GM18502 (cell line): ENCODE measurements around the gene GOLGA3.

ENCODE experiments used
- ATAC-seq: cut with Tn5 transposase; IDR thresholded peaks from one replicate; pipeline ENCODE4 v1.9.1; 2021; ENCODE audit warnings: mild to moderate bottlenecking; ENCODE audit not compliant: unreplicated experiment, poor library complexity

Gene GOLGA3

DNA sequence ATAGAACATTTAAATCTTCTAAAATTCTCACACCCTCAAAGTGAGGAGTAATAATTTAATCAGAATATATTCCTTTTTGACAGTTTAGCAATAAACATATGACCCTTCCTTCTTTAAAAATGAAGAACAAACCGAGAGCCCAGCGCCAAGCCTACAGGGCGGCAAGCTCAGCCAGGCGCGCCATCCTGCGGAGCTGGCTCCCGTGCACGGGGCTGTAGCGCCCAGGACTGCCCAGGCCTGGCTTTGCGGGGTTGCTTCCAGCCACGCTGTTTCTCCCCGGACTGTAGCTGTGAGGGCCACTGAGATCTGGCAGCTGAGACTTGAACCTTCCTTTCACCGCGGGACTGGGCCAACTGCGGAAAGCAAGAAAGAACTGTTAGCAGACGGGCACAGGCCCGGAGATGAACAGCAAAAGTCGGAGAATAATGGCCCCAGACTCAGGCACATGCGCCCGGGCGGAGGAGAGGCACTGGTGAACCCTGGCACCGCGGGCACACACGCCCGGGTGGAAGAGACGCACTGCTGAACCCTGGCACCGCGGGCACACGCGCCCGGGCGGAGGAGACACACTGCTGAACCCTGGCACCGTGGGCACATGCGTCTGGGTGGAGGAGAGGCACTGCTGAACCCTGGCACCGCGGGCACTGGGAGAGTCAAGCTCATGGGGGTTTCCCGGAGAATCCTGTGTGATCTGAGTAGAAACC lies 101.4 kb downstream of the GOLGA3 start:
- no peak for ATAC-seq

DNA sequence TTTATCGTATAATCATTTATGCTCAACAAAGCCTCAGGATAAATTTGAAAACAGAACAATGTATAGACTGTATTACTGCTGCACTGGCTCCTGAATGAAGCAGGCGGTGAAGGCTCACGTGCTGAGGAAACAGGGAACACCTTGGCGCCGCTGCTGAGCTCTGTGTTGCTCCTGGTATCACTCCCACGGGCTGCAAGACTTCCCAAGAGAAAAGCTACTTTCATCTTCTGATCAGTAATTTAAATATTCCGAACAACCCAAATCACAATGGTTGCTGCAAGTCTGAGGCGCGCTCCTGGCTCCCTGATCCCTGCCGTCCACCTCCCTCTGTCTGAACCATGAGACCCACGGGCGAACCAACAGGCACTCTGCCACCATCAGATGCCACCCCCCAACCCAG lies 102.3 kb downstream of the GOLGA3 start:
- ATAC-seq: no peak

DNA sequence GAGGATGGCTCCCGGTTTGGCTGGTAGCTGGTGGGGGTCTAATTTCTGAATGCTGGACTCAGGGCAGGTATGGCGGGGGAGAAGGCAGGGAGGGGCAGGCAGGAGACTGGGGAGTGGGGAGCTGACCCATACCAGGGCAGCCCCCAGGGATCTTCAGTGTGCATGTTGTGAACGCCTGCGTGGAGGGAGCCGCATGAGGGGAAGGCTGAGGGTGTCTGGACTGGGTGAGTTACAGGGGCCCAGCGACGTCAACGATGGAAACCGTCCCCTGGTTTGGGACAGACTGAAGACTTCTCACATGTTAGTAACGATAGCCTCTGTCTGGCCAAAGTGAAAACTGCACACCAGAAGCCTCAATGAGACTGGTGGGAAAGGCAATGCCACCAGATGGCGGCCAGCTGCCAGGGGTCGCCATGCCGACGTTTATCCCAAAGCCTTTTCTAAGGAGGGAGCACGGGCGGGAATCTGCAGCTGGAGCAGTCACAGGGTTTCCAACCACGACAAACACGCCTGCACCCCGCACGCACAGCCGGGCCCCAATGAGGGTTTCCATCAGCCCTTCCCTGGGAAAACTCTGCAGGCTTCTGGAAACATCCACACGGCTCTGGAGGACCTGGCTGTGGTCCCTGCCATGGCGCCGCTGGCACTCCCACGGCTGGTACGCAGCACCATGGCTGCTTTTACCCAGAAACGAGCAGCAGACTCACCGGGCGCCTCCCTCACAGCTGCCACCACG lies 104.0 kb downstream of the GOLGA3 start:
- ATAC-seq: no peak

DNA sequence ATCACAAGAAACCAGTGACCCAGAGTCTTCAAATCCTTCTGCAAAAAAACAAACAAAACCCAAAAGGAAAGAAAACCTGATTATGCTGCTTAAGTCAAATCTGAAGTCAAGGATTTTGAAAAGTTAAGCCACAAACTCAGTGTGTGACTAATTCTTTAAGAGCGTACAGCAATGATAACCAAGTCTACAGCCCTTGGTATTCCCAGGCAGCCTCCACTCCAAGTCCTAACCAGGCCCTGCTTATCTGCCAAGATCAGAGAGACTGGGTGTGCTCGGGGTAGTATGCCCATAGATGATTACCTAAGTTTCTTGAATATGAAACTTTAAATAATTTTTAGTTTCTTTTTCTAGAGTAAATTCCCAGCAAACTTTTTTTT lies 104.9 kb downstream of the GOLGA3 start:
- no peak for ATAC-seq

DNA sequence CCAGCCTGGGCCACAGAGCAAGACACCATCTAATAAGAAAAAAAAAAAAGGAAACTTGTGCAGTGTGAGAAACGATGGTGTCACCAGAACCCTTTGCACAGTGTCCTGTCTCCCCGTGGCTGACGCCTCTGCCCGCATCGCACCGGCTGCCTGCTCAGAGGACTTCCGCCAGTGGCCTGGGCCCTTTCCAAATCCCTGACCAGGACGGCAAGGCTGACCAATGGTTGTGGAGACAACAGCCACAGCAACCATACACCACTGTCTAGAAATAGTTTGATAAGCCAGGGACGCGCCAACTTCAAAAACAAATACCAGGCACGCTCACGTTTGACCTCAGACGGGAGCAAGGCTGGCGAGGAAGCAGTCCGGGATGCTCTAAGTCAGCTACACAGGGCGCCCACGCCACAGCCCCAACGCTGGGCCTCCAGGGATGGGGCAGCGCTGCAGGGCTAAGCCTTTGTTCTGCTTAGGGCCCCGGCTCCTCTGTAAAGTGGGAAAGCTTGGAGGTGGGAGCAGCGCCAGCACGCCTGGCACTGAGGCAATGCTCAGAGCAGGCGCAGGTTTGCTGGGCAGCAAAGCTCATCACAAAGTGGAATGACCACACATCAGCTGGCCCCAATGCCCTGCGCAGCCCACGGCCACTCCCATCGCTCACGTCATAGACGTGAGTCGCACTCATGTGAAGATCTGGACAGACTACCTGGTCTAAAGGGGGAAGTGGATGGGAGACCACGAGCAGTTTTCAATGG lies 105.5 kb downstream of the GOLGA3 start:
- ATAC-seq: no peak

DNA sequence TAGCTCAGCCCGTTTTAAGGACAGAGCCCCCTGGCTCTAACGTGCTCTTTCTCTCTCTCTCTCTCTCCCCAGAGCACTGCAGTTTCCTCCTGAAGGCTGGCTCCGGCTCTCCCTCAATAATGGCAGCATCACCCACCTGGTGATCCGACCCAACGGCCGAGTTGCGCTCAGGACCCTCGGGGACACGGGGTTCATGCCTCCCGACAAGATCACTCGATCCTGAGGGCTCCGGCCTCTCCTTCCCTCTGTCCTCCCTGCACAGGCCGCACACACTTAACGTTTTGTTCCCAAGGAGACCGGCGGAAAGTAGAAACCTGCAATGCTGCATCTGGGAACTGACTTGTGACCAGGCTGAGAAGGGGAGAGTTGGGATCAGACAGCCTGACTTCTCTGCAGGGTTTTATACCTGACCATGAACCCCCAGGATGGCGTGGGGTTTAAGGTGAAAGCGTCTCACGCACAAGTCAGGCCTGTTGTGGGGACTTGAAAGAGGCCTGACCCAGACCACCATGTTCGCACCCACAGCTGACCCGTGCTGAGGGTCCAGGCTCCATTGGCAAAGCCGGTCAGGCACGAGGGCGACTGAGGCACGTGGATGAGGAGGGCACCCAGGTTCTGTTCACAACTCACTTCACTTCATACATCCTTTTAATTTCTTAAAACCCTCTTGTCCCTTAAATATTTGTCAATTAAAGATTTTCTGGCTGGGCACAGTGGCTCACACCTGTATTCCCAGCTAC lies 107.9 kb downstream of the GOLGA3 start:
- ATAC-seq: no peak

DNA sequence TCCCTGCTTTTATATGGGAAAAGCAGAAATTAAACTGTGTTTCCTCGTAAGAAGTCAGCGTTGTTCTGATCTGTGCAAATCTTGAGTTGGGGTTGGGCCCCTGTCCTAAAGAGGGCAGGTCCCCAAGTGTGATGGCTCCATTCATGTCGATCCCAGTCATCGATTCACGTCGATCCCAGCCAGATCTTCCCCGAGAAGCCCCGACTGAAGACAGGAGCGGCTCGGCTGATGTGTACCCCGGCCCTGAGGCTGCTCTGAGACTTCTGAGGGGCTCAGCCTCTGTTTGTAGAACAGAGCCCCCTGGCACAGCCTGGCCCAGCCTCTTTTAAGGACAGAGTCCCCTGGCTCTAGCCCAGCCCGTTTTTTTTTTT lies 108.7 kb downstream of the GOLGA3 start:
- ATAC-seq: no peak

DNA sequence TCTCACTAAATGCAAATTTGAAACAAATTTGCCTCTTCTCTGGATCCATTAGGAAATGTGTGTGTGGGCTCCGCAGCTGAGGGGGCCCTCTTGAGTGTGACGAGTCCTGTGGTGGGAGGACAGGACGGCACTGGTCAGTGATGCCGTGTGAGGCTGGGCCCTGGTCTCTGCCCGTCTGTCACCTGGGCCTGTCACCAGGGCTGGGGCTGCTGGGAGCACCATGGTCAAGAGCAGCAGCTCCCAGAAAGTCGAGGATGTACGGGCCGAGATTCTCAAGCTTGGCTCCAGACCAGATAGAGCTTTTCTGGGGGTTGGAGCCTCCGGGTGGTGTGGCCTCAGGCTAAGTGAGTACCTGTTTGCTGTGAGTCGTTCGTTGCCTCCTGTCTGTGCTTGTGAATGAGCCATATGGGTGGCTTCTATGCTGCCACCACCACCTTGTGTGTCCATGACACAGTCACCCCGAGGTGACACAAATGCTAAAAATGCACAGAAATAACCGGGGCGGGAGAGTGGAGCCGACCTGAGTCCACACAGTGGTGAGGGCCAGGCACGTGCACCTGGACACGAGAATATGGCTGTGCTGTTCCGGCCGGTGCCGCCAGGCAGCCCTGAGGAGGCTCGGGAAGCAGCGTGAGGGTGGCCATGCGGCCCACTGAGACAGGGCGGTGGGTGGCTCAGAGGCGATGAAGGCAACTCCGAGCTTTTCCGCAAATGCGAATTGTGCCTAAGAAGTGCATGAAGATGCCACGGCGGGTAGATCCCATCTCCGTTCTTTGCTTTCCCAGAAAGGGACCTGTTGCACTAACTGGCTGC lies 109.3 kb downstream of the GOLGA3 start:
- no peak for ATAC-seq
